ENCODE results near the gene FAM20A. TPM values are rescaled to one million over a fixed set of nuclear protein-coding genes. Genes with fewer than 3 reads are reported as not detected.

FAM20A gene
- polyA plus RNA-seq, 1 donor from 2014 or later = not detected

GRCh38 chr17:68598074-68598473, 3.1 kb downstream of the FAM20A start (continued):
- TF ChIP-seq RAD21 (conservative IDR thresholded peaks at IDR 0.05) = no peak
- no peak for TF ChIP-seq EP300 (conservative IDR thresholded peaks at IDR 0.05; ENCODE audit: poor library complexity, severe bottlenecking)

DNA sequence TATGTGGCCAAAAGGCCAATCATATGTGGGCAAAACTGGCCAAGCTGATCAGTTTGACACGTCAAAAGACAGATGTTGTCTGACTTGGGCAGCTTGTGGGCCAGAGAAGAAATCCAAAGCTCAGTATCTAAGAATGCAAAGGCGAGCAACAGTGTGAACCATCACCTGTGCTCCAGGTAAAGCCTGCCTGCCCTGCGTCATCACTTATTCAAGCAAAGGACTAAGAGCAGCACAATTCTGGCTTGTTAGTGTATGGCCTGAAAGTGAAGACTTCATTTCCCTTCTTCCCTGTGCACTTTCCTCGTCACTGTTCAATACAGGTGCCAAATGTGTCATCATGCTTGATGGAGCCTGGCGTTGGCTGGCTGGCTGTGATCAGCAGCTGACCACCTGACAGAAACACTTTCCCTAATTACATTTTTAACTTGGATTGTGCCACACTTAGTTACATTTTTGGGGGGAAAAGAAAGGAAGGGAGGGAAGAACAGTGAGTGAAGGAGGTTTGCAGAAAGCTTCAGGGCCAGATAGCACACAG, 4.7 kb downstream of the FAM20A start:
- H2AFZ ChIP-seq (ENCODE audit: low read depth, low read length) = no peak overlapping the region
- no peaks in the 10 kb centered on the region for H3K79me2 ChIP-seq (replicated peaks; ENCODE audit: insufficient read depth, low read length)
- H3K27ac ChIP-seq (ENCODE audit: low read length) = no peak overlapping the region
- no peak overlapping the region for H3K4me3 ChIP-seq (ENCODE audit: low read length)
- peaks cover 36% of the 10 kb centered on the region for H3K27me3 ChIP-seq (ENCODE audit: insufficient read depth, low read depth, low read length)
- H3K36me3 ChIP-seq (ENCODE audit: insufficient read depth, low read length) = no peaks in the 10 kb centered on the region
- no peaks in the 10 kb centered on the region for H3F3A ChIP-seq (ENCODE audit: insufficient read depth, low read length, poor library complexity, severe bottlenecking)
- H3K9me2 ChIP-seq (ENCODE audit: insufficient read depth, low read length) = no peaks in the 10 kb centered on the region
- H3K9ac ChIP-seq (ENCODE audit: low read length) = no peak overlapping the region
- TF ChIP-seq CTCF (IDR thresholded peaks at IDR 0.05; ENCODE audit: poor library complexity, severe bottlenecking) = no peak
- TF ChIP-seq POLR2AphosphoS5 (IDR thresholded peaks at IDR 0.05) = no peak
- no peak for TF ChIP-seq EP300 (conservative IDR thresholded peaks at IDR 0.05; ENCODE audit: poor library complexity, severe bottlenecking)
- no peak for TF ChIP-seq EZH2 (IDR thresholded peaks at IDR 0.05; ENCODE audit: borderline replicate concordance, insufficient read depth, low read length, poor library complexity, severe bottlenecking)
- no peak for TF ChIP-seq REST (IDR thresholded peaks at IDR 0.05; ENCODE audit: borderline replicate concordance)
- no peak for TF ChIP-seq MXI1 (conservative IDR thresholded peaks at IDR 0.05; ENCODE audit: poor library complexity, severe bottlenecking)
- TF ChIP-seq SMC3 (conservative IDR thresholded peaks at IDR 0.05; ENCODE audit: poor library complexity) = no peak
- TF ChIP-seq TAF1 (IDR thresholded peaks at IDR 0.05; ENCODE audit: low read depth) = no peak
- TF ChIP-seq RAD21 (conservative IDR thresholded peaks at IDR 0.05) = no peak
- H4K20me1 ChIP-seq (ENCODE audit: insufficient read depth) = no peaks in the 10 kb centered on the region
- no peak overlapping the region for H3K4me2 ChIP-seq (ENCODE audit: low read length)
- no peaks in the 10 kb centered on the region for H3K9me3 ChIP-seq (ENCODE audit: low read length)

GRCh38 chr17:68595986-68596385, 5.2 kb downstream of the FAM20A start:
- Histone ChIP-seq H3K36me3 (ENCODE audit: insufficient read depth, low read length) (no peaks in the 10 kb centered on the region), H3K27ac (ENCODE audit: low read length) (no peak overlapping the region)

More at GRCh38 chr17:68595986-68596385, 5.2 kb downstream of the FAM20A start:
- no peak overlapping the region for H3K4me2 ChIP-seq (ENCODE audit: low read length)
- H3K4me3 ChIP-seq (ENCODE audit: low read length) = no peak overlapping the region
- H3K79me2 ChIP-seq (replicated peaks; ENCODE audit: insufficient read depth, low read length) = no peaks in the 10 kb centered on the region
- TF ChIP-seq CTCF (IDR thresholded peaks at IDR 0.05; ENCODE audit: poor library complexity, severe bottlenecking) (no peak), EP300 (conservative IDR thresholded peaks at IDR 0.05; ENCODE audit: poor library complexity, severe bottlenecking) (no peak), TAF1 (IDR thresholded peaks at IDR 0.05; ENCODE audit: low read depth) (no peak), RAD21 (conservative IDR thresholded peaks at IDR 0.05) (no peak), MXI1 (conservative IDR thresholded peaks at IDR 0.05; ENCODE audit: poor library complexity, severe bottlenecking) (no peak), POLR2AphosphoS5 (IDR thresholded peaks at IDR 0.05) (no peak), SMC3 (conservative IDR thresholded peaks at IDR 0.05; ENCODE audit: poor library complexity) (no peak), REST (IDR thresholded peaks at IDR 0.05; ENCODE audit: borderline replicate concordance) (no peak), EZH2 (IDR thresholded peaks at IDR 0.05; ENCODE audit: borderline replicate concordance, insufficient read depth, low read length, poor library complexity, severe bottlenecking) (no peak)
- H3K9me3 ChIP-seq (ENCODE audit: low read length) = no peaks in the 10 kb centered on the region
- no peaks in the 10 kb centered on the region for H3K9me2 ChIP-seq (ENCODE audit: insufficient read depth, low read length)
- H3K9ac ChIP-seq (ENCODE audit: low read length) = no peak overlapping the region
- H4K20me1 ChIP-seq (ENCODE audit: insufficient read depth) = no peaks in the 10 kb centered on the region
- peaks cover 31% of the 10 kb centered on the region for H3K27me3 ChIP-seq (ENCODE audit: insufficient read depth, low read depth, low read length)
- no peaks in the 10 kb centered on the region for H3F3A ChIP-seq (ENCODE audit: insufficient read depth, low read length, poor library complexity, severe bottlenecking)
- no peak overlapping the region for H2AFZ ChIP-seq (ENCODE audit: low read depth, low read length)

All from neural cell (in vitro differentiated cells).